ENCODE data around the gene SCRN2. TPM values are rescaled to one million over a fixed set of nuclear protein-coding genes. Genes with fewer than 3 reads are reported as not detected.

SCRN2 gene
- total RNA-seq, 2 donors from 2014 or later = 36.8 to 40.0 TPM

GRCh38 chr17:47857551-47858455, 16.7 kb upstream of the SCRN2 start:
- H3K27me3 ChIP-seq = peaks cover 7% of the 10 kb centered on the region
- no peak overlapping the region for H3K9ac ChIP-seq (ENCODE audit: low read depth in 2 of 2, low read length in 2 of 2)
- H3K4me1 ChIP-seq = no peaks in the 10 kb centered on the region
- intact Hi-C loops (cut with DNase I) = no loop called here
- no peaks in the 10 kb centered on the region for H3K9me3 ChIP-seq
- TF ChIP-seq CTCF (IDR thresholded peaks at IDR 0.05) = no peak
- no peak for DNase-seq
- H3K27ac ChIP-seq = no peak overlapping the region
- no peaks in the 10 kb centered on the region for H3K36me3 ChIP-seq
- H3K4me3 ChIP-seq = no peak overlapping the region

DNA sequence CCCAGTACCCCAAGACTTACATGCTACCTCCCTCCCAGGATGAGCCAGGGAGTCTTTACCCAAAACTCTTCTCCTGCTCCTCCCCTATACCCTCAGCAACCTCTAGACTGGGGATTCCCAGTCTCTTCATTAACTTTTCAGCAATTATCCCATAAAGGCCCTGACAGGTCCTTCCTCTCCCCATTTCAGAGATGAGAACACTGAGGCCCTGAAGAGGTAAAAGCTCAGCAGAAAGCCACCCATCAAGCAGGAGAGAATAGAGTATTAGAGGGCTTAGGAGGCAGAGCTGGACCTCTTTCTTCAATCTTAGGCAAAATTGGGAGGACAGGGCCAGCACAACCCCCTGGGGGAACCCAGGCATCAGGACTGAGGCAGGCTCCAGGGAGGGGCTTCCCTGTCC, 15.8 kb upstream of the SCRN2 start:
- no peaks in the 10 kb centered on the region for H3K4me1 ChIP-seq
- H3K27me3 ChIP-seq = peaks cover 17% of the 10 kb centered on the region
- intact Hi-C loops (cut with DNase I) = no loop called here
- H3K9me3 ChIP-seq = no peaks in the 10 kb centered on the region
- no peaks in the 10 kb centered on the region for H3K36me3 ChIP-seq
- no peak overlapping the region for H3K27ac ChIP-seq
- no peak overlapping the region for H3K4me3 ChIP-seq
- DNase-seq = no peak
- TF ChIP-seq CTCF (IDR thresholded peaks at IDR 0.05) = no peak
- H3K9ac ChIP-seq (ENCODE audit: low read depth in 2 of 2, low read length in 2 of 2) = no peak overlapping the region

DNA sequence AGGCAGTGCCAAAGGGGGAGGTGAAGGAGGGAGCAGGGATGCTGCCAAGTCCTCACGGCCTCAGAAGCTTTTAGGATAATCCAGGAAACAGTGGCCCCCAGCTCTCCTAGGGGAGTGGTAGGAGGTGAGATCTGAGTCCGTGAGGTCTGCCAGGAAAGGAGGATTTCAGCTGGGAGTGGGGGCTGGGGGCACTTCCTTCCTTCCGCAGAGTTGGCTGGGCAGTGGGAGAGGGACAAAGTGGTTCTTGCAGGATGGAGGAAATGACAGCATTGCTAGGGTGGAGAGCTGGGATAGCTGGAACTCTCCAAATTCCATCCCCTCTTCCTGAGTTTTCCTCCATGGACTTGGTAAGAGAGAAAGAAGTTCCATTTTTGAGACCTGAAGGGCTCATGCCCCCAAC, 14.7 kb upstream of the SCRN2 start:
- H3K27ac ChIP-seq = no peak overlapping the region
- no peaks in the 10 kb centered on the region for H3K9me3 ChIP-seq
- no peak overlapping the region for H3K9ac ChIP-seq (ENCODE audit: low read depth in 2 of 2, low read length in 2 of 2)
- intact Hi-C loops (cut with DNase I) = no loop called here
- no peak for DNase-seq
- H3K27me3 ChIP-seq = peaks cover 24% of the 10 kb centered on the region
- no peak for TF ChIP-seq CTCF (IDR thresholded peaks at IDR 0.05)
- no peaks in the 10 kb centered on the region for H3K36me3 ChIP-seq
- no peak overlapping the region for H3K4me3 ChIP-seq
- no peaks in the 10 kb centered on the region for H3K4me1 ChIP-seq

DNA sequence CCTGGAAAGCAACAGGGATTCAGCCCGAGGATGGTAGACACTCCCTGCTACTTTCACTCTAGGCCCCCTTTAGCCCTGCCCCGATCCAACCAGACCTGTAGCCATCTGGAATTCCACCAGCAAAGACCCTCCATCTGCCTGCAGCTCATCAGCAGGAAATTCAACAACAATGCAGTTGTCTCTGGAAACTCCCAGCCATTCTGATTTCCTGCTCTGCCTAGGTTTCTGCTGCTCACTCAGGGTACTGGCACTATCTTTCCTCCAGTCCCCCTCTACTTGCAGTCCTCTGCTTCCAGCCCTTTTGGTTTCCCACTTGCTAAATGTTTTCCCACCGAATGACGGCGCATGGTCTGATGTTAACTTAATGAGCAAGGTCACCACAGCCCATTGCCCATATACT, 12.5 kb upstream of the SCRN2 start:
- no peaks in the 10 kb centered on the region for H3K4me1 ChIP-seq
- no peak for DNase-seq
- H3K27ac ChIP-seq = no peak overlapping the region
- no peak overlapping the region for H3K9ac ChIP-seq (ENCODE audit: low read depth in 2 of 2, low read length in 2 of 2)
- H3K9me3 ChIP-seq = no peaks in the 10 kb centered on the region
- H3K36me3 ChIP-seq = no peaks in the 10 kb centered on the region
- peaks cover 27% of the 10 kb centered on the region for H3K27me3 ChIP-seq
- TF ChIP-seq CTCF (IDR thresholded peaks at IDR 0.05) = no peak
- intact Hi-C loops (cut with DNase I) = no loop called here
- no peak overlapping the region for H3K4me3 ChIP-seq

- no peaks in the 10 kb centered on the region for H3K36me3 ChIP-seq
- TF ChIP-seq CTCF (IDR thresholded peaks at IDR 0.05) = no peak
- H3K4me1 ChIP-seq = no peaks in the 10 kb centered on the region
- peaks cover 39% of the 10 kb centered on the region for H3K27me3 ChIP-seq
- intact Hi-C loops (cut with DNase I) = no loop called here
- no peak overlapping the region for H3K4me3 ChIP-seq
- no peaks in the 10 kb centered on the region for H3K9me3 ChIP-seq
- H3K9ac ChIP-seq (ENCODE audit: low read depth in 2 of 2, low read length in 2 of 2) = no peak overlapping the region
- H3K27ac ChIP-seq = no peak overlapping the region
- DNase-seq = no peak
These were observed 11.3 kb upstream of the SCRN2 start for GRCh38 chr17:47852113-47852949.

Measured in colonic mucosa (tissue), 4 donors.